HEK293 (cell line): ENCODE data around the gene PYY.

Source experiments
- GLI2 ChIP-seq: fragments of 450-650 bp; formaldehyde crosslinking; IDR thresholded peaks from 2 replicates; pipeline ENCODE4; 2017; ENCODE audit warnings: missing biosample characterization, missing genetic modification characterization, low read depth, borderline replicate concordance
- TRIM28 ChIP-seq: IDR thresholded peaks from 2 replicates; pipeline ENCODE4 v1.6.1; 2011; ENCODE audit warnings: low read length, control low read depth, borderline replicate concordance
- ZBTB17 ChIP-seq: fragments of 450-650 bp; formaldehyde crosslinking; IDR thresholded peaks from 2 replicates; pipeline ENCODE4 v1.5.1; 2016; ENCODE audit warnings: missing biosample characterization, missing genetic modification characterization
- ZNF133 ChIP-seq: fragments of 450-650 bp; formaldehyde crosslinking; IDR thresholded peaks from 2 replicates; pipeline ENCODE4 v1.5.1; 2016; ENCODE audit warnings: missing biosample characterization, missing genetic modification characterization
- ZNF184 ChIP-seq: fragments of 450-650 bp; IDR thresholded peaks from 2 replicates; pipeline ENCODE4 v1.5.1; 2018; ENCODE audit warnings: missing biosample characterization, mild to moderate bottlenecking, missing genetic modification characterization
- ZNF221 ChIP-seq: fragments of 450-650 bp; formaldehyde crosslinking; IDR thresholded peaks from 2 replicates; pipeline ENCODE4 v1.5.1; 2017; ENCODE audit warnings: missing biosample characterization, missing genetic modification characterization, borderline replicate concordance
- TF ChIP-seq, protein P1 (sequence below): fragments of 450-650 bp; formaldehyde crosslinking; IDR thresholded peaks from 2 replicates; pipeline ENCODE4 v1.5.1; 2016; ENCODE audit warnings: missing biosample characterization, missing genetic modification characterization
- TF ChIP-seq, protein P2 (sequence below): fragments of 450-650 bp; formaldehyde crosslinking; IDR thresholded peaks from 2 replicates; pipeline ENCODE4 v1.5.1; 2016; ENCODE audit warnings: missing biosample characterization, missing genetic modification characterization
- TF ChIP-seq, protein P3 (sequence below): fragments of 450-650 bp; formaldehyde crosslinking; IDR thresholded peaks from 2 replicates; pipeline ENCODE4 v1.5.1; 2016; ENCODE audit warnings: missing biosample characterization, missing genetic modification characterization
- TF ChIP-seq, protein P4 (sequence below): fragments of 450-650 bp; IDR thresholded peaks from 2 replicates; pipeline ENCODE4 v1.5.1; 2018; ENCODE audit warnings: missing biosample characterization, missing genetic modification characterization

DNA sequence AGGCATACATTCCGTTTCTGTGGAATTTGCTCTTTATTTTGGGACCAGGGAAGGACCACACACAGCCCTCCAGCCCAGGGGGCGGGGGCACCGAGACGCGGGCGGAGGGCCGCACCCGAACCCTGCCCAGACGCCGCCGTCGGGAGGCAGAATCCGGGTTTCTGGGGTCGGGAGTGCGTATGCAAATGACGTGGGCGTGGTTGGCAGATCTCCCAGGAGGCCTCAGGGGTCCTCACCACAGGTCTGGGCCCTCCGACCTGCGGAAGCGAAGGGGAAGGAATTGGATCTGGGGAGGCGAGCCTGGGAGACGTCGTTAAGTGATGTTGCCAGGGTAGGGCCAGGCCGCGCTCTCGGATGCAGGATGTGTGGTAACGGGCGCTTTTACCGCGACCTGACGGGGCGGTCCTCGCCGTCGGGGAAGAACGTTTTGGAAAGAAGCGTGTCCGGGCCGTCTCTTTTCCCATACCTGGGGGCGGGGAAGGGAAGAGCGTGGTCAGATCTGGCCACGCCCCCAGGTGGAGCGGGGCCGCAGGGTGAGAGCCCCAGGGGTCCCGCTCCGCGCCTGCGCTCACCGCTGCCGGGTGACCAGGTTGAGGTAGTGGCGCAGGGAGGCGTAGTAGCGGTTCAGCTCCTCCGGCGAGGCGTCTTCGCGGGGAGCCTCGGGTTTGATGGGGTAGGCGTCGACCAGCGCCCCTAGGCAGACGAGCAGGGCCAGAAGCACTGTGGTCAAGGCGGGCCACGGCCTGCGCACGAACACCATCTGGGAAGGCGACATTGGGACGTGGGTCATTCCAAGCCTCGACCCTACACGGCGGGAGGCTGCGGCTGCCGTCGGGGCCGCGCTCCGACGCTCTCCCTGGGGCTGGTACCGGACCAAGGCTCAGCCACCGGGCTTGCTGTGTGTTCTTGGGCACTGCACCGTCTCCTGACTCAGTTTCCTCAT, 745 bp downstream of the PYY start:
- TF ChIP-seq ZNF184 (tag by site-specific recombination) (no peak), ZNF221 (no peak), TRIM28 (no peak), ZBTB17 (tag by site-specific recombination) (no peak), ZNF133 (tag by site-specific recombination) (no peak), GLI2 (tag by site-specific recombination) (no peak)
- TF ChIP-seq, protein P1, sequence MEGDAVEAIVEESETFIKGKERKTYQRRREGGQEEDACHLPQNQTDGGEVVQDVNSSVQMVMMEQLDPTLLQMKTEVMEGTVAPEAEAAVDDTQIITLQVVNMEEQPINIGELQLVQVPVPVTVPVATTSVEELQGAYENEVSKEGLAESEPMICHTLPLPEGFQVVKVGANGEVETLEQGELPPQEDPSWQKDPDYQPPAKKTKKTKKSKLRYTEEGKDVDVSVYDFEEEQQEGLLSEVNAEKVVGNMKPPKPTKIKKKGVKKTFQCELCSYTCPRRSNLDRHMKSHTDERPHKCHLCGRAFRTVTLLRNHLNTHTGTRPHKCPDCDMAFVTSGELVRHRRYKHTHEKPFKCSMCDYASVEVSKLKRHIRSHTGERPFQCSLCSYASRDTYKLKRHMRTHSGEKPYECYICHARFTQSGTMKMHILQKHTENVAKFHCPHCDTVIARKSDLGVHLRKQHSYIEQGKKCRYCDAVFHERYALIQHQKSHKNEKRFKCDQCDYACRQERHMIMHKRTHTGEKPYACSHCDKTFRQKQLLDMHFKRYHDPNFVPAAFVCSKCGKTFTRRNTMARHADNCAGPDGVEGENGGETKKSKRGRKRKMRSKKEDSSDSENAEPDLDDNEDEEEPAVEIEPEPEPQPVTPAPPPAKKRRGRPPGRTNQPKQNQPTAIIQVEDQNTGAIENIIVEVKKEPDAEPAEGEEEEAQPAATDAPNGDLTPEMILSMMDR (tag by site-specific recombination), result no peak
- TF ChIP-seq, protein P2, sequence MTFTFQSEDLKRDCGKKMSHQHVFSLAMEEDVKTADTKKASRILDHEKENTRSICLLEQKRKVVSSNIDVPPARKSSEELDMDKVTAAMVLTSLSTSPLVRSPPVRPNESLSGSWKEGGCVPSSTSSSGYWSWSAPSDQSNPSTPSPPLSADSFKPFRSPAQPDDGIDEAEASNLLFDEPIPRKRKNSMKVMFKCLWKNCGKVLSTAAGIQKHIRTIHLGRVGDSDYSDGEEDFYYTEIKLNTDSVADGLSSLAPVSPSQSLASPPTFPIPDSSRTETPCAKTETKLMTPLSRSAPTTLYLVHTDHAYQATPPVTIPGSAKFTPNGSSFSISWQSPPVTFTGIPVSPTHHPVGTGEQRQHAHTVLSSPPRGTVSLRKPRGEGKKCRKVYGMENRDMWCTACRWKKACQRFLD (tag by site-specific recombination), result no peak
- TF ChIP-seq, protein P3, sequence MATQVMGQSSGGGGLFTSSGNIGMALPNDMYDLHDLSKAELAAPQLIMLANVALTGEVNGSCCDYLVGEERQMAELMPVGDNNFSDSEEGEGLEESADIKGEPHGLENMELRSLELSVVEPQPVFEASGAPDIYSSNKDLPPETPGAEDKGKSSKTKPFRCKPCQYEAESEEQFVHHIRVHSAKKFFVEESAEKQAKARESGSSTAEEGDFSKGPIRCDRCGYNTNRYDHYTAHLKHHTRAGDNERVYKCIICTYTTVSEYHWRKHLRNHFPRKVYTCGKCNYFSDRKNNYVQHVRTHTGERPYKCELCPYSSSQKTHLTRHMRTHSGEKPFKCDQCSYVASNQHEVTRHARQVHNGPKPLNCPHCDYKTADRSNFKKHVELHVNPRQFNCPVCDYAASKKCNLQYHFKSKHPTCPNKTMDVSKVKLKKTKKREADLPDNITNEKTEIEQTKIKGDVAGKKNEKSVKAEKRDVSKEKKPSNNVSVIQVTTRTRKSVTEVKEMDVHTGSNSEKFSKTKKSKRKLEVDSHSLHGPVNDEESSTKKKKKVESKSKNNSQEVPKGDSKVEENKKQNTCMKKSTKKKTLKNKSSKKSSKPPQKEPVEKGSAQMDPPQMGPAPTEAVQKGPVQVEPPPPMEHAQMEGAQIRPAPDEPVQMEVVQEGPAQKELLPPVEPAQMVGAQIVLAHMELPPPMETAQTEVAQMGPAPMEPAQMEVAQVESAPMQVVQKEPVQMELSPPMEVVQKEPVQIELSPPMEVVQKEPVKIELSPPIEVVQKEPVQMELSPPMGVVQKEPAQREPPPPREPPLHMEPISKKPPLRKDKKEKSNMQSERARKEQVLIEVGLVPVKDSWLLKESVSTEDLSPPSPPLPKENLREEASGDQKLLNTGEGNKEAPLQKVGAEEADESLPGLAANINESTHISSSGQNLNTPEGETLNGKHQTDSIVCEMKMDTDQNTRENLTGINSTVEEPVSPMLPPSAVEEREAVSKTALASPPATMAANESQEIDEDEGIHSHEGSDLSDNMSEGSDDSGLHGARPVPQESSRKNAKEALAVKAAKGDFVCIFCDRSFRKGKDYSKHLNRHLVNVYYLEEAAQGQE (tag by site-specific recombination), result peak; percentile 8; the same call in 1 of the 2 replicates
- TF ChIP-seq, protein P4, sequence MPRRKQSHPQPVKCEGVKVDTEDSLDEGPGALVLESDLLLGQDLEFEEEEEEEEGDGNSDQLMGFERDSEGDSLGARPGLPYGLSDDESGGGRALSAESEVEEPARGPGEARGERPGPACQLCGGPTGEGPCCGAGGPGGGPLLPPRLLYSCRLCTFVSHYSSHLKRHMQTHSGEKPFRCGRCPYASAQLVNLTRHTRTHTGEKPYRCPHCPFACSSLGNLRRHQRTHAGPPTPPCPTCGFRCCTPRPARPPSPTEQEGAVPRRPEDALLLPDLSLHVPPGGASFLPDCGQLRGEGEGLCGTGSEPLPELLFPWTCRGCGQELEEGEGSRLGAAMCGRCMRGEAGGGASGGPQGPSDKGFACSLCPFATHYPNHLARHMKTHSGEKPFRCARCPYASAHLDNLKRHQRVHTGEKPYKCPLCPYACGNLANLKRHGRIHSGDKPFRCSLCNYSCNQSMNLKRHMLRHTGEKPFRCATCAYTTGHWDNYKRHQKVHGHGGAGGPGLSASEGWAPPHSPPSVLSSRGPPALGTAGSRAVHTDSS (tag by site-specific recombination), result no peak
